Pons (tissue), 1 donor: Measurements from ENCODE around the gene BLOC1S6.
"Not testable (repeated sequence)": the region's sequence is repeated elsewhere in the genome, so short reads cannot be mapped to it uniquely, and the experiment has no call there.

ENCODE experiments used
- DNase-seq: peaks from one replicate; pipeline ENCODE4 v3.0.0-alpha.2; 2016; ENCODE audit warnings: low spot score

BLOC1S6 gene

GRCh38 chr15:45641374-45641781, 54.2 kb downstream of the BLOC1S6 start:
- DNase-seq = no peak

GRCh38 chr15:45641999-45642932, 55.1 kb downstream of the BLOC1S6 start:
- no peak for DNase-seq

- no peak for DNase-seq
These were observed 57.3 kb downstream of the BLOC1S6 start for GRCh38 chr15:45644437-45644836.

DNA sequence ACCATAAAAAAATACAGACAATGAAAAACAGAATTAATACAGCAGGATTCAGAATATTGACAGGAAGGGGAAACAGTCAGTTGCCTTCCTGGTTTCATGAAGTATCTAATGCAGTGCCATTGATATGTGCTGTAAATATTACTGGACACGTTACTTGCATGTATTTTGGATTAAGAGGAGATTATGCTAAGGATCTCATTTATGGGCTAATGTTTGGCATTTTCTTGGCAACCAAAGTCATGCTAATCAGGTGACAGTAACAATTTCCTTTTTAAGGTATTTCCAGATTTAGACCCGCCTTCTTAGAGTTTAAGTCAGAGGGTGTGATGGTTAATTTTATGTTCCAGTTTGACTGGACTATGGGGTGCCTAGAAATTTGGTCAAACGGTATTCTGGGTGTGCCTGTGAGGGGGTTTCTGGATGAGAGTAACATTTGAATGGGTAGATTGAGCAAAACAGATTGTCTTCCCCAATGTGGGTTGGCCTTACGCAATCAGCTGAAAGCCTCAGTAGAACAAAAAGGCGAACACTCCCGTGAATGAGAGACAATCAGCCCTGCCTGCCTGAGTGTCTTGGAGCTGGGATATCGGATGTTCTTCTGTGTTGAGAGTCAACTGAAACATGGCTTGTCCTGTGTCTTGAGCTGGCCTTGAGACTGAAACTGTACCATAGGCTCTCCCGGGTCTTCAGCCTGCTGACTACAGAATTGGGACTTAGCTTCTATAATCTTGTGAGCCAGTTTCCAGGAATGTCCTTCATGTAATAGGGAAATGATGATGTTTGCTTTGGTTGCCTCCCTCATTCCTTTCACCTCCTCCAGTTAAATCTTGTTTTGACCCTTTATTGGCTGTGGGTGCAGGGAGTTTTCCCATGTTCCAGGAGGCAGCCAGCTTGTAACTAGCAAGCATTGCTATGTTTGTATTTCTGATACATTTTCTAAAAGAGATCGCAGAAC, 58.1 kb downstream of the BLOC1S6 start:
- DNase-seq = no peak

- DNase-seq = no peak
These were observed 59.0 kb downstream of the BLOC1S6 start for GRCh38 chr15:45646220-45646619.

DNA sequence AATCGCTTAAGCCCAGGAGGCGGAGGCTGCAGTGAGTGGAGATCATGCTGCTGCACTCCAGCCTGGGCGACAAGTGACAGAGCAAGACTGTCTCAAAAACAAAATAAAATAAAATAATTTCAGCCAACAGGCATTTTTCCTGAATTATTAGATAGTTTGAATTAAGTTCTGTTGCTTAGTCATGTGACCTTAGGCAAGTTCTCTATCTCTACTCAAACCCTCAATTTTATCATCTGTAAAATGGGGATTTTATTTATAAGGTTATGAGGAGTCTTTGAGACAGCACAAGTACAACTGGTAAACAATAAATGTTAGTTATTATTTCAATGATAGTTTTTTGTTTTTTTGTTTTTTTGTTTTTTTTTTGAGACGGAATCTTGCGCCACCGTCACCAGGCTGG, 60.6 kb downstream of the BLOC1S6 start:
- DNase-seq = no peak

- DNase-seq = no peak
These were observed 61.5 kb downstream of the BLOC1S6 start for GRCh38 chr15:45648521-45649200.

GRCh38 chr15:45650007-45650406, 62.8 kb downstream of the BLOC1S6 start:
- DNase-seq = not testable (repeated sequence)

GRCh38 chr15:45650889-45651525, 63.8 kb downstream of the BLOC1S6 start:
- no peak for DNase-seq

- DNase-seq = peak; percentile 22
These were observed 66.7 kb downstream of the BLOC1S6 start for GRCh38 chr15:45653702-45654424.

- no peak for DNase-seq
These were observed 67.6 kb downstream of the BLOC1S6 start for GRCh38 chr15:45654749-45655148.

DNA sequence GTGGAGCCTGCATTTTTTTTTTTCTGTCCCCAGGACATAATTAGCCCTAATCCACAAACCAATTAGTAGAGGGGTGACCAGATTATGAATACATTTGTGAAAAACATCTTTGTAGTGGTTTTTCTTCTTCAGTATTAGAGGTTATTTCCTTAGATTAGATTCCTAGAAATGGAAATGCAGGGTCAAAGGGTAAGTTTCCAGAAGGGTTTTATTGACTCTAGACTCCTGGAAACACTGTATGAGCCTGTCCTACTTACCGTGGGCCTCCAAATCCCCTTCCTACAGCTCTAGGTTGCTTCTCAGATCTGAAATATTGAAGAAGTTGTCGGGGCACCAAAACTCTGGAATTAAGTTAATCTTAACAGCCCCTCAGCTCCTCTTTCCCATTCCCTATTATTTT, 70.1 kb downstream of the BLOC1S6 start:
- DNase-seq = no peak

GRCh38 chr15:45657764-45658545, 70.8 kb downstream of the BLOC1S6 start:
- DNase-seq = no peak
